ENCODE data around the gene ANAPC4.
A peak's percentile ranks its signal among the peaks of the same experiment; 100 is the strongest.

- TF ChIP-seq POLR2A (IDR thresholded peaks at IDR 0.05) (no peak), CTCF (IDR thresholded peaks at IDR 0.05) (peak; percentile 24 to 42), POLR2AphosphoS5 (IDR thresholded peaks at IDR 0.05) (no peak), EP300 (IDR thresholded peaks at IDR 0.05) (no peak)
These were observed 9.9 kb upstream of the ANAPC4 start for GRCh38 chr4:25367004-25367621.
